Measurements from ENCODE around the gene ATP1A4.

DNA sequence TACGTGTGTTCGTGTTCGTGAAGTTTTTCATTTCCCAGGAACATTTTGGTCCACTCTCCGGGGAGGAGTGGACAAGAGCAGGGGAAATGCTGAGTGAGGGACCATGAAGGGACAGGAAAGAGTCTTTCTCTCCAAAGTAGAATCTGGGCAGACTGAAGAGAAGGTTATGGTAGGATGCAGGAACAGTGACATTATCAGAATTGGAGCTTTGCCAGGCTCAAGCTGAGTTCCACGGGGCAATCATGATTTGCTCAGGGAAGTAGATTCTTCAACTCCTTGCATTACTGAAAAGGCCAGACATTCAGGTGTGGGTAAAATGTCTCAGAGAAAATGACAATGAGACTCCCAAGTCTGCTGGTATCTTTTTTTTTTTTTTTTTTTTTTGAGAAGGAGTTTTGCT is 16.6 kb downstream of the ATP1A4 start:
- TF ChIP-seq, protein P1, sequence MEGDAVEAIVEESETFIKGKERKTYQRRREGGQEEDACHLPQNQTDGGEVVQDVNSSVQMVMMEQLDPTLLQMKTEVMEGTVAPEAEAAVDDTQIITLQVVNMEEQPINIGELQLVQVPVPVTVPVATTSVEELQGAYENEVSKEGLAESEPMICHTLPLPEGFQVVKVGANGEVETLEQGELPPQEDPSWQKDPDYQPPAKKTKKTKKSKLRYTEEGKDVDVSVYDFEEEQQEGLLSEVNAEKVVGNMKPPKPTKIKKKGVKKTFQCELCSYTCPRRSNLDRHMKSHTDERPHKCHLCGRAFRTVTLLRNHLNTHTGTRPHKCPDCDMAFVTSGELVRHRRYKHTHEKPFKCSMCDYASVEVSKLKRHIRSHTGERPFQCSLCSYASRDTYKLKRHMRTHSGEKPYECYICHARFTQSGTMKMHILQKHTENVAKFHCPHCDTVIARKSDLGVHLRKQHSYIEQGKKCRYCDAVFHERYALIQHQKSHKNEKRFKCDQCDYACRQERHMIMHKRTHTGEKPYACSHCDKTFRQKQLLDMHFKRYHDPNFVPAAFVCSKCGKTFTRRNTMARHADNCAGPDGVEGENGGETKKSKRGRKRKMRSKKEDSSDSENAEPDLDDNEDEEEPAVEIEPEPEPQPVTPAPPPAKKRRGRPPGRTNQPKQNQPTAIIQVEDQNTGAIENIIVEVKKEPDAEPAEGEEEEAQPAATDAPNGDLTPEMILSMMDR (IDR thresholded peaks at IDR 0.05): no peak
- TF ChIP-seq POLR2A (IDR thresholded peaks at IDR 0.05) (no peak), POLR2AphosphoS5 (IDR thresholded peaks at IDR 0.05) (no peak), EP300 (IDR thresholded peaks at IDR 0.05) (no peak)

All from sigmoid colon (tissue), 4 donors.